Smooth muscle cell (in vitro differentiated cells): Measurements from ENCODE around the gene S1PR4. TPM values are rescaled to one million over a fixed set of nuclear protein-coding genes. Genes with fewer than 3 reads are reported as not detected.

ENCODE experiments used
- DNase-seq: peaks from one replicate; lab custom pipeline; 2025; ENCODE audit not compliant: unreplicated experiment; lab: John Stamatoyannopoulos, UW
- H2AFZ ChIP-seq: fragments of 200-600 bp; sonication (generic); 2 replicates; pipeline ENCODE4 v1.6.0; 2016; ENCODE audit warnings: antibody characterized with exemption, low read depth, mild to moderate bottlenecking
- H3F3A ChIP-seq: fragments of 200-600 bp; sonication (generic); 2 replicates; pipeline ENCODE4 v1.6.0; 2017; ENCODE audit warnings: antibody characterized with exemption, low read depth
- H3K27ac ChIP-seq: fragments of 200-600 bp; sonication (generic); 2 replicates; pipeline ENCODE4 v1.5.1; 2016; ENCODE audit warnings: low read depth, mild to moderate bottlenecking
- H3K27me3 ChIP-seq: fragments of 200-600 bp; sonication (generic); 2 replicates; pipeline ENCODE4 v1.6.1; 2016; ENCODE audit warnings: low read depth, mild to moderate bottlenecking
- H3K36me3 ChIP-seq: fragments of 200-600 bp; sonication (generic); 2 replicates; pipeline ENCODE4 v1.5.1; 2016; ENCODE audit warnings: low read depth
- H3K4me1 ChIP-seq: fragments of 200-600 bp; sonication (generic); 2 replicates; pipeline ENCODE4 v1.5.1; 2016; ENCODE audit warnings: low read depth
- H3K4me2 ChIP-seq: fragments of 200-600 bp; sonication (generic); 2 replicates; pipeline ENCODE4 v1.6.0; 2016; ENCODE audit warnings: mild to moderate bottlenecking
- H3K4me3 ChIP-seq: fragments of 200-600 bp; sonication (generic); 2 replicates; pipeline ENCODE4 v1.5.1; 2016; ENCODE audit warnings: mild to moderate bottlenecking
- H3K79me2 ChIP-seq: fragments of 200-600 bp; sonication (generic); 2 replicates; pipeline ENCODE4 v1.6.0; 2016; ENCODE audit warnings: low read depth, mild to moderate bottlenecking
- H3K9ac ChIP-seq: fragments of 200-600 bp; sonication (generic); 2 replicates; pipeline ENCODE4 v1.6.0; 2016; ENCODE audit warnings: low read depth
- H3K9me3 ChIP-seq: fragments of 200-600 bp; sonication (generic); replicated peaks from 2 replicates; pipeline ENCODE4 v1.5.1; 2016; ENCODE audit warnings: low read depth
- H4K20me1 ChIP-seq: fragments of 200-600 bp; sonication (generic); 2 replicates; pipeline ENCODE4 v1.6.0; 2016; ENCODE audit warnings: low read depth
- WGBS: methylation state at CpG from one replicate; pipeline ENCODE4 v1.1.7; 2016; ENCODE audit warnings: low lambda C conversion rate; 5-methylcytosine and 5-hydroxymethylcytosine counted together
- polyA plus RNA-seq: library from polyadenylated mRNA; unstranded; fragments of >200 nt; fragmentation: Nextera tagmentation; extraction: Ambion mirVana; gene quantifications from 2 replicates; pipeline ENCODE4 v1.2.1, GENCODE V29; 2016
- total RNA-seq: library from RNA; depleted of rRNA; stranded (reverse); fragments of >200 nt; gene quantifications from 2 replicates; pipeline ENCODE4 v1.2.3, GENCODE V29; 2014
- TF ChIP-seq, protein P1 (sequence below): fragments of 200-600 bp; sonication (generic); IDR thresholded peaks from 2 replicates; pipeline ENCODE4 v1.5.1; 2017; ENCODE audit warnings: borderline replicate concordance, mild to moderate bottlenecking, antibody characterized with exemption; ENCODE audit not compliant: insufficient read depth, poor library complexity, severe bottlenecking

The S1PR4 gene
- total and polyA plus RNA-seq, 2 experiments from 2014 or later, result not detected

- WGBS, result 80% methylated on average over 16 of the region's 16 CpGs
- Histone ChIP-seq H3K27ac (no peak overlapping the region), H3F3A (no peaks in the 10 kb centered on the region), H3K9me3 (no peaks in the 10 kb centered on the region), H3K36me3 (no peaks in the 10 kb centered on the region), H3K4me2 (no peak overlapping the region), H3K27me3 (no peaks in the 10 kb centered on the region), H2AFZ (no peak overlapping the region), H3K4me3 (no peak overlapping the region), H3K79me2 (no peaks in the 10 kb centered on the region), H3K9ac (no peak overlapping the region), H3K4me1 (no peaks in the 10 kb centered on the region), H4K20me1 (no peaks in the 10 kb centered on the region)
- no peak for DNase-seq
- TF ChIP-seq, protein P1, sequence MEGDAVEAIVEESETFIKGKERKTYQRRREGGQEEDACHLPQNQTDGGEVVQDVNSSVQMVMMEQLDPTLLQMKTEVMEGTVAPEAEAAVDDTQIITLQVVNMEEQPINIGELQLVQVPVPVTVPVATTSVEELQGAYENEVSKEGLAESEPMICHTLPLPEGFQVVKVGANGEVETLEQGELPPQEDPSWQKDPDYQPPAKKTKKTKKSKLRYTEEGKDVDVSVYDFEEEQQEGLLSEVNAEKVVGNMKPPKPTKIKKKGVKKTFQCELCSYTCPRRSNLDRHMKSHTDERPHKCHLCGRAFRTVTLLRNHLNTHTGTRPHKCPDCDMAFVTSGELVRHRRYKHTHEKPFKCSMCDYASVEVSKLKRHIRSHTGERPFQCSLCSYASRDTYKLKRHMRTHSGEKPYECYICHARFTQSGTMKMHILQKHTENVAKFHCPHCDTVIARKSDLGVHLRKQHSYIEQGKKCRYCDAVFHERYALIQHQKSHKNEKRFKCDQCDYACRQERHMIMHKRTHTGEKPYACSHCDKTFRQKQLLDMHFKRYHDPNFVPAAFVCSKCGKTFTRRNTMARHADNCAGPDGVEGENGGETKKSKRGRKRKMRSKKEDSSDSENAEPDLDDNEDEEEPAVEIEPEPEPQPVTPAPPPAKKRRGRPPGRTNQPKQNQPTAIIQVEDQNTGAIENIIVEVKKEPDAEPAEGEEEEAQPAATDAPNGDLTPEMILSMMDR, result no peak
Measured at GRCh38 chr19:3136684-3137055, 41.9 kb upstream of the S1PR4 start.

DNA sequence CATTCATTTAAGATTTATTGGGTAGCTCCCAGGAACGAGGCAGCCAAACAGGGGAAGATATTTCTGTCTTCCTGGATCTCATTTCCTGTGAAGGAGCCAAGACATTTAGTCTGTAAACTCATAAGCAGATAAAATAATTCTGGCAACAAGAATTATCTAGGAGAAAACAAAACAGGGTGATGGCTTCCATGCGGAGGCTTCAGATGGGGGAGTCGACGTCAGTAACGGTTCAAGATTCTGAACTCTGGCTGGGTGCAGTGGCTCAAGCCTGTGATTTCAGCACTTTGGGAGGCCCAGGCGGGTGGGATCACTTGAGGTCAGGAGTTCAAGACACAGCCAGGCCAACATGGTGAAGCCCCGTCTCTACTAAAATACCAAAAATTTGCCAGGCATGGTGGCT is 41.5 kb upstream of the S1PR4 start:
- H3K4me1 ChIP-seq, result no peaks in the 10 kb centered on the region
- H3K27ac ChIP-seq, result no peak overlapping the region
- H3K9ac ChIP-seq, result no peak overlapping the region
- no peak overlapping the region for H2AFZ ChIP-seq
- H3F3A ChIP-seq, result no peaks in the 10 kb centered on the region
- WGBS, result 87% methylated on average over 7 of the region's 7 CpGs
- no peaks in the 10 kb centered on the region for H3K27me3 ChIP-seq
- no peaks in the 10 kb centered on the region for H3K9me3 ChIP-seq
- no peak overlapping the region for H3K4me3 ChIP-seq
- H3K4me2 ChIP-seq, result no peak overlapping the region
- no peaks in the 10 kb centered on the region for H3K36me3 ChIP-seq
- TF ChIP-seq, protein P1, result no peak
- DNase-seq, result no peak
- no peaks in the 10 kb centered on the region for H4K20me1 ChIP-seq
- no peaks in the 10 kb centered on the region for H3K79me2 ChIP-seq

DNA sequence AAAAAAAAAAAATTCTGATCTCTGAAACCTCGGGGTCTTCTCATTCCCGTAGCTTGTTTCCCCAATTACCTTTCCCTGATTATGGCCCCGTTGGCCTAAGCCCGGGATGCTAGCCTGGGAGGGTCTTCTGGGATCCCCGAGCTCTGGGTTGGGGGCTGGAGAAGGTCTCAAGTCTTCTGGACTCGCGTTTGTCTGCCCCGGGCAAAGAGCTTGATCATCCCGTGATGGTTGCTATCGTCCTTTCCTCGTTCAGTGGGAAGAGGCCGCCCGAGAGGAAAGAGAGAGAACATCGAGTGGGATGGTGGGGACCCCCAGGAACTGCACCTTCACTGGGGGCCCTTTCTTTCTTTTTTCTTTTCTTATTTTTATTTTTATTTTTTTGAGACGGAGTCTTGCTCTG is 40.3 kb upstream of the S1PR4 start:
- H3K9me3 ChIP-seq, result no peaks in the 10 kb centered on the region
- no peak overlapping the region for H3K4me3 ChIP-seq
- no peak overlapping the region for H3K4me2 ChIP-seq
- H3K27ac ChIP-seq, result no peak overlapping the region
- no peaks in the 10 kb centered on the region for H3F3A ChIP-seq
- H3K9ac ChIP-seq, result no peak overlapping the region
- H3K27me3 ChIP-seq, result no peaks in the 10 kb centered on the region
- H3K4me1 ChIP-seq, result no peaks in the 10 kb centered on the region
- H2AFZ ChIP-seq, result no peak overlapping the region
- WGBS, result 78% methylated on average over 15 of the region's 15 CpGs
- no peaks in the 10 kb centered on the region for H3K79me2 ChIP-seq
- H4K20me1 ChIP-seq, result no peaks in the 10 kb centered on the region
- no peak for DNase-seq
- TF ChIP-seq, protein P1, result no peak
- no peaks in the 10 kb centered on the region for H3K36me3 ChIP-seq

- Histone ChIP-seq H3F3A (no peaks in the 10 kb centered on the region), H3K27me3 (no peaks in the 10 kb centered on the region), H3K4me1 (no peaks in the 10 kb centered on the region), H3K4me2 (no peak overlapping the region), H3K36me3 (no peaks in the 10 kb centered on the region), H4K20me1 (no peaks in the 10 kb centered on the region), H3K79me2 (no peaks in the 10 kb centered on the region), H3K9me3 (no peaks in the 10 kb centered on the region), H3K4me3 (no peak overlapping the region), H3K9ac (no peak overlapping the region), H2AFZ (no peak overlapping the region), H3K27ac (no peak overlapping the region)
- DNase-seq, result no peak
- TF ChIP-seq, protein P1, result no peak
Measured at GRCh38 chr19:3140667-3141038, 37.9 kb upstream of the S1PR4 start.
